HG02884 (cell line): Measurements from ENCODE around the gene TNFRSF1A.
"Not testable (repeated sequence)": the region's sequence is repeated elsewhere in the genome, so short reads cannot be mapped to it uniquely, and the experiment has no call there.

Source experiments
- ATAC-seq: cut with Tn5 transposase; IDR thresholded peaks from one replicate; pipeline ENCODE4 v1.9.1; 2021; ENCODE audit warnings: mild to moderate bottlenecking, moderate library complexity; ENCODE audit not compliant: unreplicated experiment

TNFRSF1A gene

DNA sequence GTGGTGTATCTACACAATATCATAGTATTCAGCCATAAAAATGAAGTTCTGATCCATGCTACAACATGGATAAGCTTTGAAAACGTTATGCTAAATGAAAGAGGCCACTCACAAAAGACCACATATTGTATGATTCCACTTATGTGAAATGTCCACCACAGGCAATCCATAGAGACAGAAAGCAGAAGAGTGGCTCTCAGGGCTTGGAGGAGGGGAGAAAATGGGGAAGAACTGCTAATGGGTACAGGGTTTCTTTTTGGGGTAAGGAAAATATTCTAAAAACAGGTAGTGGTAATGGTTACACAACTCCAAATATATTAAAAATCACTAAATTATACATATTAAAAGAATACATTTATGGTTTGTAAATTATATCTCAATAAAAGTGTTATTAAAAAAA, 17.0 kb upstream of the TNFRSF1A start:
- ATAC-seq = no peak

DNA sequence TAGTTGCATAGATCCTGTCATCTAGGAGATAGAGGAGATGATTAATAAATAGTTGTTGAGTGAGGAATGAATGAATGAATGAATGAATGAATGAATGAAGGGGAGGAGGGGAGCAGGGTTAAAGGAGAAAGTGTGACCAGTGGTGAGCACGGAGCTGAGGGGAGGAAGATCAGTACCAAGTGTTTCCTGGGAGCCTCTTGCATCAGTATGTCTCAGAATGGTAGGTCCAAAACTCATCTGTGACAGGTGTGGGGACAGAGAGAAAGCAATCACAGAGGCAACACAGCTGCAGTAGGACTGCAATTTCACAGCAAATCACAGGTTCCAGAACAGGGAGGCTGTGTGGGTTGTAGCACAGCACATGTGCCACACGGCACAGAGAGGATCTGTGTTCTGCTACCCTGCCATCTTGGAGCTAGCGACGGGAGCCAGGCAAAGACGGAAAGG, 14.5 kb upstream of the TNFRSF1A start:
- no peak for ATAC-seq

DNA sequence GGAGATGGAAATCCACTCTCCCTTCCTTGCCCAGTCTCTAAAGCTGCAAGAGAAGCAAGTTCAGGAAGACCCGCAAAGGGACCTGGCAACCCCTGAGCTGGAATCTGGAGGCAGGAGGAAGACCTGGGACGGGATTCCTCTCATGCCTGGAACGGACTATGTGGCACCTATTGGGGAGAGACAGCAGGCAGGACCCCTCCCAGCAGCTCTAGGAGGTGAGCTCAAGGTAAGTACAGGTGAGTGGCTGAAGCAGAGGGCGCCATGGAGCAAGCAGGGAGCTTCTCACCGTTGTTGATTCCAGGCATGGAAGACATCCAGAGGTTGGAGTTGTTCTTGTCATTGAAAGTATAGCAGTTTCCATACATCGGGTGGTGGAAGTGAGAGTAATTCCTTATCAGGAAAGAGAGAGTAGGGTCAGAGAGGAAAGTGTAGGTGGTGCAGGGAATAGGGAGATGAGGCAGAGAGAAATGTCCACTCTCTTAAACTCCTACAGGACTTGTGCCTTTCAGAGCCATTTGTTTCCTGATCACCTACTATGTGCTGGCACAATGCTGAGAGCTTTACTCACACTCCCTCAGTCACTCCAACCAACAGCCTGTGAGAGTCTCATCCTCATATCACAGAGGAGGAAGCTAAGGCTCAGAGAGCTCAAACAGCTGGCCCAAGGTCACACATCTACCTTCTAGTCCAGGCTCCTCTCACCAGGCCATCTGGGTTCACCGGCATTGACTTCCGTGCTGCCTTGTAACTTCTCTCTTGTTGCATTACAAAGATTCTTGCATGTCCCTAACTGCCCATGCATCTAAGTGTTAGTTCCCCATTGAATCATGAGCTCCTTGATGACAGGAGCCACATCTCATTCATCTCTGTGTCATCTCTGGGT, 13.9 kb upstream of the TNFRSF1A start:
- ATAC-seq = no peak

DNA sequence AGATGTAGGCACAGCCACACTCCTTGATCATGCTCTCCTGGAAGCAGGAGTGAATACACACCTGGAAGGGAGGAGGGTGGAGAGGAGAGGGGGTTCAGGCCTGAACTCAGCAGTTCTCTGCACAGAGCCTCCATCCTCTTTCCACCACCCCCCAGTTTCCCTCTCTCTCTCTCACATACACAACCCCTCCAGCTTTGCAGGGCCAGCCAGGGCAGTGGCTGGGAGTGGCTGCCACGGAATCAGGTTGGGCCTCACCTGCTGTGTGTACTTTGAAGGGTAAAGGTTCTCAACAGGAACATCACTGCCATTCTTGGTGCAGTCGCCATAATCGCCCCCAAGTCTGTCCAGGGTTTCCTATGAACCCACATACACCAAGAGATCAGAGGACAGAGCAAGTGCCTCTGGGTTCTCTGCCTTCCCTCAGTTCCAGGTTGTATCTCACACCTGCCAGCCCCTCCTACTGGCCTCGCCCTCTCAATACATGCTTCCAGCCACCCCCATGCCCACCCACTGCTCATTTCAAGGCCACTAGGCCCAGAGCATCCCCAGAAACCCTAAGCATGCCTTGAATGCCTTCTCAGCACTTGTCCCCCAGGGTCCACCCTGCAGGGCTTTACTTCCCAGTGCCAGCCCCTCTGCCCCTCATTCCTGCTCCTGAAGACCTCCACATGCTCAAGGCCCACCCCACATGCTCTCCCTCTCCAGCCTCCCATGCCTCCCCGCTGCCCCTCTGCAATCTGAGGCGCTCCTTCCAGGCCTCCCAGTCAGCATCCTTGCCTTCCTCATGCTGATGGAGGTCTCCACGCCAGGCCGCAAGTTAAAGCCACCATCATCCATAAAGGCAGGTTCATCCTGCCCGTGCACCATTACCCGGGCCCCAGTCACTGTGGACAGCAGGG, 12.9 kb upstream of the TNFRSF1A start:
- no peak for ATAC-seq

DNA sequence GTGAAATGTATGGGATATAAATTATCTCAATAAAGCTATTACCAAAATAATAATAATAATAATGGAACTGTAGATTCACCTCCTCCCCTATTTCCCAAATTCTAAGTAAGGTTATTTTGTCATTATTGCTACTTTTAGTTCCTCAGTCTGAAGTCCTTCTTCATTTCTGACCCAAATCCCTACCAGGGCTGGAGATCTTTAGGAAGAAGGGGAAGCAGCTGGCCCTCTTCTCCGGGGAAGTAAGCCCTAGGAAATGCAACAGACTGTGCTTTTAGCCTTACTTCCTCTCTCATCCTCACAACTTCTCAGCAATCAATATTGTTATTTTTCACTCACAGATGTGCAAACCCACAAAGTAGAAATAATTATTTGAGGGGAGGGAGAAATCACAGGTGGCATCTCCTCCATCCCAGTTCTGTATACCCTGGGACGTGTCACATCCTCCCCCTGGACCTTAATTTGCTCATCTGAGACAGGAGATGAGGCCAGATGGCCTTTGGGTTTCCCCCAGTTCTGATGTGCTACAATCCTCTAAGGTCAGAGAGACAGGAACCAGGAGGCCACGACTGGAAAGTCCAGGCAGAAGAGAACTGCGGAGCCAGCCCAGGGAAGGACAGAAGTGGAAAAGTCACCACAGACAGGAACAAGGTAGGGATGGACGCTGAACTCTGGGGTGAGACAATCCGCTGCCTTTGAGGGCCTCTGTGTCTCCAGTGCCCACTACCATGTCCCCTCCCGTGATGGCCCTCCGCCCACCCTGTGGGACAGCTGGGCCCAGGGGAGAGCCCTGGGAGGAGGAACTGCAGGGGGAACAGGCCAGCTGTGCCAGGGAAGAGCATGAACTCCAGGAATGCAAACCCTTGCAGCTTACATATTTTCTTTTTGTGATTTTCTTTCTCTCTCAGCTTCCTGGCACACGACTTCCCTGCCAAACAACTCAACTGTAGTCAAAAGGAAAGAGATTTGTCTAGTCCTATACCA, 10.6 kb upstream of the TNFRSF1A start:
- ATAC-seq = no peak

DNA sequence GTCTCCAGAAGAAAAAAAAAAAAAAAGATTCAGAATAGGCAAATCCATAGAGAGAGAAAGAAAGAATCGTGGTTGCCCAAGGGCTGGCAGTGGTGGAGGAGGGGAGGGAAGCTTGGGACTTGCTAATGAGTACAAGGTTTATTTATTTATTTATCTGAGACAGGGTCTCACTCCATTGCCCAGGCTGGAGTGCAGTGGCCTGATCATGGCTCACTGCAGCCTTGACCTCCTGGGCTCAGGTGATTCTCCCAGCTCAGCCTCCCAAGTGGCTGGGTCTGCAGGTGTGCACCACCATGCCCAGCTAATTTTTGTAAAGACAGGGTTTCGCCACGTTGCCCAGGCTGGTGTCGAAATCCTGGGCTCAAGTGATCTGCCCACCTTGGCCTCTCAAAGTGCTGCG, 9.7 kb upstream of the TNFRSF1A start:
- ATAC-seq = no peak

DNA sequence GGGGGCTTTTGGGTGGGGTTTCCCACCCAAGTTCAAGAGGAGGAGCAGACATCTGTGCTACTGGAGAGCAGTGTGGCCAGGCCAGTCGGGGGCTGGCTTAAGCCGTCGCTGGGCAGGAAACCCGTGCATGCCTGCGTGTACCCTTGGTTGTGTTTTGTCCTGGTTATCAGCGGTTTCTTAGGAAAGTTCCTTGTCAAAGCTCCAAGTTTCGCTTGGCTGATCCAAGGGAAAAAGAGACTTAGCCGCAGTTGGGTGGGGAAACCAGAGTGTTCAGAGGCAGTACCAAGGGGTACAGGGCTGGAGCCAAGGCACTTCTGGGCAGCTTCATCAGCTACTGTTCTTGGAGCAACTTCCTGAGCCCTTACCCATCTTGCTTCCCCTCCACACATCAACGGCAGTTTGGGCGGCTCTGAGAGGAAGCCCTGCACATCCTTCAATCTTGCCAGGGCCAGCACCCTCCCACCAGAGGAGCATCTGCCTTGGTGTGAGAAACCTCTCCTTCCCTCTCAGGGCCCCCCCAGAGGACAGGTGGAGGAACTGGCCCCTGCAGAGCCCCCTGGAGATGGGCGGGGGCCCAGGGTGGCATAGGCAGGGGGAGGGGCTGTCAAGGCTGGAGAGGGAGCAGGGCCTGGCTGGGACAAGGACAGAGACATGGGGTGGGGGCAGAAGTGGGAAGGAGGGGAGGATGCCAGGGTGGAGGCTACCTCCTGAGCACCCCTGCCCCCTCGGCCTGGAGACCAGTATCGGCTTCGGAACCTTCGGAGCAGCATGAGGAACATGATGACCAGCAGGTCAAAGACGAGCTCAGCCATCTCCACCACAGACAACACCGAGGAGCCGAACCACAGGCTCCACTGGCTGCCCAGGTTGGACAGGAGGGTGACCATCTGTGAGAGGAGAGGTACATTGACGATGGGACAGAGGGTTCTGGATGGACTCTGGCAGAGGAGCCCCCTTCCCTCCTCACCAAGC, 5.8 kb upstream of the TNFRSF1A start:
- ATAC-seq = no peak

DNA sequence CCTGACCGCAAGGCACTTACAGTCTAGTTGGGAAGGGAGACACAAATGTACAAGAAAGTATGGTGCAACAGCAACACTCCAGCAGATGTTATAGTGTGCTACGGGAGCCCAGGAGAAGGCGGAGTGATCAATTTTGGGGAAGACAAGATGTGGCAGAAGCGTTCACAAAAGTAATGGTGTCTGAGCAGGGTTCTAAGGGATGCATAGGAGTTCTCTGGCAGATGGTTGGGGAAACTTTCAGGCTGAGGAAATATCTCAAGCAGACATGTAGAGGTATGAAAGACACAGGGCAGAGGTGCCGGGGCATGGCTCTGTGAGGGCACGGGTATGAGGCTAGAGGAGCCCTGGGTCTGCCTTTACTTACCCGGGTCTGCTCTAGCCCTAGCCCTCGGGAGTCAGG, 5.1 kb upstream of the TNFRSF1A start:
- ATAC-seq = no peak

DNA sequence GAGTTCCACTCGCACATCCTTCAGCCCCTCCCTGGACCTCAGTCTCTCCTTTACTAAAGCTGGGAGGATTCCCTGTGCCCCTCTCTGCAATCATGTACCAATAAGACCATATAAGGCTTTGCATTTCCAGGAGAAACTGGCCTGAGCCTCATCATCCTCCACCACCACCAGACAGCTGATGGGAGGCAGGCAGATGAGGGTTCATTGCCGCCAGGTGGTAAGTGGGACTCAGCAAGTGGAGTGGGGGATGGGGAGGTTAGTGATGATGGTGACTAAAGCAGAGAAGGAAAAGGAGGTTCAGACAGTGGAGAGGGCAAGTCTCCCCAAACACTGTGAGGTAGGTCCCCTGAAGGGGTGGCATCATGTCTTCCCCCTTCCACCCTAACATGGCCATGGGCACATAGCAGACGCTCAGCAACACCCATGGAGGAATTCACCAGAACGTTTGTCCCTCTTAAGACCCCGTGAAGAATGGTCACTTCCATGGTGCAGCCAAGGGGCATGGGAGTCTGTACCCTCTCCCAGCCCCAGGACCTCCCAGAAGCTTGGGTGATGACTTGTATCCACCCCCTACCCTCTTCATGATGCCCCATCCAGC, 4.5 kb upstream of the TNFRSF1A start:
- no peak for ATAC-seq

DNA sequence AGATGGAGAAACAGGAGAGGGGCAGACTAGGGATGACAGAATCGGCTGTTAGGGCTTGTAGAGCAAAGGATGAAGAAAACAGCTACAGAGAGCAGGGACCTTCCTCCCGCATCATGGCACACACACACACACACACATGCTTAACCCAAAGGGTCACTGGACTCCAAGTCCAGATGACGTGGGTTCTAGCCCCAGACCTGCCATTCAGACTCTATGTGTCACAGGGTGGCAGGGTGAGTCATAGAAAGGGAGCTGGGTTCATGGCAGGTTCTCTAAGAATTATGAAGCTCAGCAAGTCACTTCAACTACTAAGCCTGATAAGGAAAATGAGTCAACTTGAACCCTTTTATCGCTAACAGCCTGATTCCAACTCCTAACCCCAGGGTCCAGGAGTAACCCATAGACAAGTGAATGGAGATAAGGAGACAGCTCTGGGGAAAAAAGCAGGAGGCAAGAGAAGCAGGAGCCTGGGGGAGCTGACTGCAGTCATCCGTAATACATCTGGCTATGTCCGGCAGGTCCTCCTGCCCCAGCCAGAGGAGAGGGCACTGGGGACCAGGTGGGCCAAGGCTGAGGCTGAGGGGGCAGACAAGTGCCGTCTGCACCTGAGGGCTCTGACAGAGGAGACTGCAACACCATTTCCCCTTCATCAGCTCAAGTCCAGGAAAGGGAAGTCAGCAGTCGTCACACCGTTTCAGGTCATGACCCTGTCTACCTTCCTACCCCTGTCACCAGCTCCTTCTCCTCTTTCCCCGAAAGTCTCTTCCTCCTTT, 3.6 kb upstream of the TNFRSF1A start:
- no peak for ATAC-seq

DNA sequence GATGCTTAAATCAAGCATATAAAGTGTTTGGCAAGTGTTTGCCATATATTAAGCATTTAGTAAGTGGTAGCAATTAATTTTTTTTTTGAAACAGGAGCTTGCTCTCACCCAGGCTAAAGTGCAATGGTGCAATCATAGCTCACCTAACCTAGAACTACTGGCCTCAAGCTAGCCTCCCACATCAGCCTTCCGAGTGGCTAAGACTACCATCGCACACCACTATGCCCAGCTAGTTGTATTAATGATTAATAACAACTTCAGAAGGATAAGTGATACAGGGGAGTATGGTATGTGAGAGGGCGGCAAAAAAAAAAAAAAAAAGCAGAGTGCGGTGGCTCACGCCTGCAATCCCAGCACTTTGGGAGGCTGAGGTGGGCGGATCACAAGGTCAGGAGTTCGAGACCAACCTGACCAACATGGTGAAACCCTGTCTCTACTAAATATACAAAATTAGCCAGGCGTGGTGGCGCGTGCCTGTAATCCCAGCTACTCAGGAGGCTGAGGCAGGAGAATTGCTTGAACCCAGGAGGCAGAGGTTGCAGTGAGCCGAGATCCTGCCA, 2.3 kb upstream of the TNFRSF1A start:
- not testable (repeated sequence) for ATAC-seq

DNA sequence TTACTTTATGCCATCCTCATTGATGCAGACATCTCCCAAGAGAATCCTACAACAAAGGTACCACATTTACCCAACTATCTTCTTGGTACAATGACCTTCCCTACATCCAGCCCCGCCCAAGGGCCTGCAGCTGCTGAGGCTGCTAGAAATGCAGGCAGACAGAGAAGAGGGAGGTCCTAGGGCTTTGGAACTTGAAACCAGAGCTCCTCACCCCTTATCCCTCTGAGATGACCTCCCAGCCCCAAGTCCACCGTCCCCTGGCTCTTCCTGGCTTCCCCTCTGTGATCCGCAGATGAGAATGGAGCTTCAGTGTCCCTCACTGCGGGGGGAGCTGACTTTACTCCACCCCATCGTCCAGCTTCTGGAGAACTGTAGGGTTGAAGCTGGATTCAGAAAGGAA, 1.6 kb upstream of the TNFRSF1A start:
- no peak for ATAC-seq

DNA sequence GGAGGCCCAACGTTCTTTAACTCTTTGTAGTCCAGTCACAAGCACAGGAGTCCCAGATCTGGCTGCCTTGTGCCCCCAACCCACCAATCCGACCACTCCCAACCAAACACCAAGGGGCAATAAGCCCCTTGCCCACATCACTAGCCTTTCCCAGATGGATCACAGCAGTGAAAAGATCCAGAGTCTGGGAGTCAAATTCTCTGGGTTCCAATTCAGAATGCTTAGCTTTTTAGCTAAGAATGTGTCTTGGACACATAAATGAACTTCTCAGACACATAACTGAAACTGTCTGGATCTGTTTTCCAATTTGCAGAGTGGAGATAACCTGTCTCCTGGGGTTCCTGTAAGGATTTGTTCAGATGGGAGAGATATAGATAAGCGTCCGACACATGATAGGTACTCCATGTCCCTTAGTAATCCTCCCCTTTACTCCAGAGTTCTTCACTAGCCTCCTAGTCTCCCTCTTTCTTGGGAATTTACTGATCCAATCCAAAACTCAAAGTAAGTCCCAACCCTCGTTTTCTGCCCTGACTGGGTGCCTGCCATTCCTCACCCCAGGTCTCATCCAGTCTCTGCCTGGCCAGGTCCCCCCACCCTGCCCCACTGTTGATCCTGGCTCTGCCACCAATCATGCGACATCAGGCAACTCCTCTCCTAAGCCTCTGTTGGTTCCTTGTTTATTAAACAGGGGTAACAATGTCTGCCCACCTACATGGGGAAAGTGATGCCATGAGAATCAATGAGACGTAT, 439 bp upstream of the TNFRSF1A start:
- ATAC-seq = no peak

DNA sequence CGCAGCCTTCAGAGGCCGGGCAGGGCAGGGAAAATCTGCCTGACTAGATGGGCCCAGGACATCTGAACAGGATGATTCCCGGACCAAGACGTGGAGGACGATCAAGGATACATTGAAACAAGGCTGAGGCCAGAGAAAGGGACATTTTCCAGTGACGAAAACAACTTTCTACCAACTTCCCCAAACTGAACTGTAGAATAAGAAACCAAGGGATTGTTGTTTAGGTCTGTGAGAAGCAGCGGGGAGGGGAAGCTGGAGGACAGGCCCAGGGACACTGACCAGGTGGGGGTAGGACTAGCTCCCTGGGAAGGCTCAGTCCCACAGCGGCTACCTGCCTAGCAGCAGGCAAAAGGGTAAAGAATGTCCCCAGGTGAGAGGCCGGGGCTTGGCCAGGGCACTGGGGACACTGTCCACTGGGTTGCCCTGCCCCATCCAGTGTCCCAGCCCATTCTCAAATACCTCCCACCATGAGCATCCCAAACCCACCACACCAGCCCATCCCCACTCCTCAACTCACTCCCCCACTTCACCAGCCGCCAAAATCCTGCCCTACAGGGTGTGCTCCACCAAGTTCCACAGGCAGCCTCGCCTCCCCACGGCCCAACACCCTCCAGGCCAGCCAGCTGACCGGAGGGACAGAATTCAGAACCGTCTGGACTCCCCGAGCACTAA, 995 bp downstream of the TNFRSF1A start:
- ATAC-seq = no peak

DNA sequence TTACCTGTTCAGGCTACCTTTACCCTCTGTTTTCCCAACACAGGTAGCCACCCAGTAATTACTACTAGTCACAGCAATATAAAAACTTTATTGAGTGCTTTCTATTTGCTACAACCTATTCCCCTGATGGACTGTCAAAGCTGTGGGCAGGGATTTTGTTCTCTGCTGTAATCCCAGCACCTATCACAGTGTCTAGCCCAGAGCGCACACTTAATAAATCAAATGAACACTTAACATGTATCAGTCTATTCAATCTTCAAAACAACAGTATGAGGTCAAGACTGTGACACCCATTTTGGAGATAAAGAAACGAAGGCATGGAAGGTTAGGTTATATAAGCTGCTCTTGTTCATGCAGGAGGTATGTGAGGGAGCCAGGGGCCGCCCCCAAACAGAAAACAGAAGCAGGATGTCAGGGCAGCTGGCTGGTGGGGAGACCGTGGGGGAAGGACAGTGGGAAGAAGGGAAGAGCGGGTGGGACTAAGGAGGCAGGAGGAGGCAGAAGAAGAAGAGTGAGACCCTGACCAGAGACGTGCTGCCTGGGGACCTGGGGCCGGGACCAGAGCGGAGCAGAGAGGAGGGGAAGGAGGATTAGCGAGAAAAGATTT, 1.7 kb downstream of the TNFRSF1A start:
- no peak for ATAC-seq

DNA sequence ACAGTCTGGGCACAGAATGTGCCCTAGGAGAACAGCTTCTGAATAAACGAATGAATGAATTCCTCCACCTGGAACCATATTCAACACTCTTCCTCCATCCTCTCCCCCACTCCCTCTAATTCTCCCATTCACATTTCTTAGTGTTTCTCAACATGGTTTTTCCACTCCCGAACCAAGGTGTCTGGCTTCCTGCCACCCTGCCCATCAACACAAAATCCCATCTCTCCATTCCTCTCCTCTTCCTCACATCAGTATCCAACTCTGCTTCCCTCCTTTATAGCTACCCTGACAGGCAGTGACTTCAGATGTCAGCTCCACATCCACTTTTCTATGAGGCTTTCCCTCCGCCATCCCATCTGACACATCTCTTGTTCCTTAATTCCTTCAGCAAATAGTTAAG, 2.9 kb downstream of the TNFRSF1A start:
- no peak for ATAC-seq
